Lower leg skin (tissue), 4 donors: ENCODE measurements around the gene RAB3C. TPM values are rescaled to one million over a fixed set of nuclear protein-coding genes. Genes with fewer than 3 reads are reported as not detected.

Experiments used
- DNase-seq, 2 donors: peaks; one replicate each; pipeline ENCODE4 v3.0.0-alpha.2; 2019; ENCODE audit warnings: low spot score in 2 of 2
- H3K4me3 ChIP-seq: fragments of 200-600 bp; sonication (generic); 2 replicates; pipeline ENCODE4 v1.5.1; 2017; ENCODE audit warnings: mild to moderate bottlenecking, low read depth; ENCODE audit not compliant: poor library complexity, severe bottlenecking
- POLR2A ChIP-seq, 2 donors: fragments of 450-650 bp; IDR thresholded peaks; one replicate each; pipeline ENCODE4 v1.6.1; 2016 to 2017; ENCODE audit warnings: antibody characterized with exemption in 2 of 2, mild to moderate bottlenecking in 1 of 2, moderate library complexity in 1 of 2
- WGBS, 2 donors: methylation state at CpG; one replicate each; pipeline ENCODE4 v1.1.5; 2018; 5-methylcytosine and 5-hydroxymethylcytosine counted together
- intact Hi-C: fragments of 100-400 bp; cut with DNase I; formaldehyde crosslinking; loops from one replicate; pipeline ENCODE4 v1.15.0; 2023; ENCODE audit warnings: low total_unique reads
- total RNA-seq, 4 donors: library from RNA; depleted of rRNA; stranded (reverse); fragments of >200 nt; gene quantifications; one replicate each; pipeline ENCODE4 v1.1.0, GENCODE V29; 2016
- TF ChIP-seq, protein P1 (sequence below), 3 donors: fragments of 450-650 bp; IDR thresholded peaks; one replicate each; pipeline ENCODE4 v1.5.1; 2016; ENCODE audit warnings: antibody characterized with exemption in 3 of 3, mild to moderate bottlenecking in 3 of 3, moderate library complexity in 2 of 3

Gene RAB3C
- total RNA-seq, 4 donors from 2014 or later, result 0.04 to 1.2 (median 0.14) TPM

DNA sequence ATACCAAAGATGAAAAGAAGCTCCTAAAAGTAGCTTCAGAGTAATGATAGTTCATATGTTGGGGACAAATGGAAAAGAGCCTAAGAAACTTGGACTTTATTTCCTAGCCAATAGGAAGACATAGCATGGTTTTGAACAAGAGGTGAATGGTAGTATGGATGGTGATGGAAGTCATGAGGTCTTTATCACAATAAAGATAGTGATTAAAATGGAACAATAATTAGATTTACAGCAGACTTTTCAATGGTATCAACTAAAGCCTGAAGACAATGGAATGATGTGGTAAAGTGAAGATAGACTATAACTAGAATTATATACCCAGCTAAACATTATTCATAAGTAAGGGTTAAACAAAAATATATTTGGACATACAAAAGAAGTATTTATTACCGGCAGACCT is 131.2 kb downstream of the RAB3C start:
- 73 to 76% methylated on average over 1 of the region's 1 CpG for WGBS, 2 donors
- no peak overlapping the region for H3K4me3 ChIP-seq
- intact Hi-C loops, result no loop called here
- DNase-seq, result no peak
- no peak for TF ChIP-seq POLR2A (IDR thresholded peaks at IDR 0.05)
- TF ChIP-seq, protein P1, sequence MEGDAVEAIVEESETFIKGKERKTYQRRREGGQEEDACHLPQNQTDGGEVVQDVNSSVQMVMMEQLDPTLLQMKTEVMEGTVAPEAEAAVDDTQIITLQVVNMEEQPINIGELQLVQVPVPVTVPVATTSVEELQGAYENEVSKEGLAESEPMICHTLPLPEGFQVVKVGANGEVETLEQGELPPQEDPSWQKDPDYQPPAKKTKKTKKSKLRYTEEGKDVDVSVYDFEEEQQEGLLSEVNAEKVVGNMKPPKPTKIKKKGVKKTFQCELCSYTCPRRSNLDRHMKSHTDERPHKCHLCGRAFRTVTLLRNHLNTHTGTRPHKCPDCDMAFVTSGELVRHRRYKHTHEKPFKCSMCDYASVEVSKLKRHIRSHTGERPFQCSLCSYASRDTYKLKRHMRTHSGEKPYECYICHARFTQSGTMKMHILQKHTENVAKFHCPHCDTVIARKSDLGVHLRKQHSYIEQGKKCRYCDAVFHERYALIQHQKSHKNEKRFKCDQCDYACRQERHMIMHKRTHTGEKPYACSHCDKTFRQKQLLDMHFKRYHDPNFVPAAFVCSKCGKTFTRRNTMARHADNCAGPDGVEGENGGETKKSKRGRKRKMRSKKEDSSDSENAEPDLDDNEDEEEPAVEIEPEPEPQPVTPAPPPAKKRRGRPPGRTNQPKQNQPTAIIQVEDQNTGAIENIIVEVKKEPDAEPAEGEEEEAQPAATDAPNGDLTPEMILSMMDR (IDR thresholded peaks at IDR 0.05), result no peak

DNA sequence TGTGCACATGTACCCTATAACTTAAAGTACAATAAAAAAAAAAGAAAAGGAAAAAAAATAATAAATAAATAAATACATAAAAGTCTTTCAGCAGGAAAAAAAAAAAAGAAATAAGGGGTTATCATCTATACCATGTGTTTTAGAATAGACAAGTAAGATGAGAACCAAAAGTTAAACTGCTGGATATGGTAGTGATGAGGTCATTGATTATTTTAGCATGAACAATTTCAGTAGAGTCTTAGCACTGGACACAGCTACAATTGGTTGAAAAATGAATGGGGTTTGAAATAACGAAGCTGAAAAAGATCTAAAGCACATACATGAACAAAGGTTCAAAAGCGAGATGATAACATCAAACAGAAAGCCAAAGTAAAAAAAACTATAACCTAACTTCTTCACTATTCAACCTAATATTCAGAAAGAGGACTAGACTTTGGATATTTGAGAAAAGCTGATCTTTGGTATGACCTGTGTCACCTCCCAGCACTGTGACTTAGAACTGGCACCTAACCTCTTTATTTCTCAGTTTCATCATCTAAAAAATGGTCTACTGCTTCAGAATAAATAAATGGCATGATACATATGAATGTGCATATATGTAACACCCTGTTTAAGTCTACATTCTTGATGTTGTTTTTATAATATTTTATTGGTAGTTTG is 133.3 kb downstream of the RAB3C start:
- DNase-seq, result no peak
- no peak overlapping the region for H3K4me3 ChIP-seq
- 74 to 83% methylated on average over 2 of the region's 2 CpGs for WGBS, 2 donors
- no peak for TF ChIP-seq POLR2A (IDR thresholded peaks at IDR 0.05)
- TF ChIP-seq, protein P1 (IDR thresholded peaks at IDR 0.05), result no peak
- intact Hi-C loops, result no loop called here

DNA sequence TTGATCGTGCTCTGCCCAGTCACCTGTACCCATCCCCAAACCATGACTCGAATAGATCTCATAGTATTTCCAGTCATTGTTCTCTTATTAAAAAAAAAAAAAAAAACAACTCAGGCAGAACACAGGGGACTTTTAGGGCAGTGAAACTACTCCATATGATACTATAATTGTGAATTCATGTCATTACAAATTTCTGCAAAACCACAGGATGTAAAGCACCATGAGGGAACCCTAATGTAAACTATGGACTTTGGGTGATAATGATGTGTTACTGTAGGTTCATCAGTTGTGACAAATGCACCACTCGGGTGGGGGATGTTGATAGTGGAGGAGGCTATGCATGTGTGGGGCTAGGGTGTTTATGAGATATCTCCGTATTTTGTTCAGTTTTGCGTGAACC is 133.8 kb downstream of the RAB3C start:
- WGBS, 2 donors, result 91 to 94% methylated on average over 5 of the region's 5 CpGs
- intact Hi-C loops, result no loop called here
- DNase-seq, result no peak

DNA sequence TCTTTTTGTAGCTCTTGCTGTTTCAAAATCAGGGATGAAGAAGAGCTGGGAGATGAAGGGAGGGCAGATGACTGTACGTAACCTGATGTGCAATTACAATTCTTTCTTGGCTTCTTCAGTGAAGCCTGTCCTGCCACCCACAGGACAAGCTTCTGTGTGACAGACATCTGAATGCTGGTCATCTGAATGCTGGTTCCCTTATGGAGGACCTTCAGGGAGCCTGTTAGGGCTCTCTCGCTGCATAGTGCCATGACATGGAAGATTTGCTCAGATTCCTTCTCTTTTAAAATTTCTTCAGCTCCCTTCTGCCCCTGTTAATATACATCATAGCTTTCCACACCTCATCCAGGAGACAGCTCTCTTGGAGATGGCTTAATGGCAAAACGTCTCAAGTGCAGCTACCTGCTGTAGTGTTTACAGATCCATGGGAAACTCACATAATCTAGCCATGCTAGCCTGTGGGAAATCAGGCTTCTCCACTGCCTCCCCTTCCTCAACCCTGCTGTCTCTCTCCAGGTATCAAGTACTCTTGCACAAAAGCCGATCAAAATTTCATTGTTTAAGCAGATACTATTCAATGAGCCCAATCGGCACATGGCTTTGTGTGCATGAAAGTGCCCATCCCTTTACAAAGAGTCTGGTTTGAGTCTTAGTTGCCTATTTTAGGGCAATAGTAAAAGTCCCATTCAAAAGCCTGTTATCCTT is 134.6 kb downstream of the RAB3C start:
- 64% methylated on average over 5 of the region's 5 CpGs for WGBS, 2 donors
- intact Hi-C loops, result no loop called here
- no peak overlapping the region for H3K4me3 ChIP-seq
- TF ChIP-seq, protein P1 (IDR thresholded peaks at IDR 0.05), result no peak
- no peak for DNase-seq

More for the DNA sequence above, 133.8 kb downstream of the RAB3C start:
- no peak for TF ChIP-seq POLR2A (IDR thresholded peaks at IDR 0.05)
- TF ChIP-seq, protein P1 (IDR thresholded peaks at IDR 0.05), result no peak
- H3K4me3 ChIP-seq, result no peak overlapping the region

DNA sequence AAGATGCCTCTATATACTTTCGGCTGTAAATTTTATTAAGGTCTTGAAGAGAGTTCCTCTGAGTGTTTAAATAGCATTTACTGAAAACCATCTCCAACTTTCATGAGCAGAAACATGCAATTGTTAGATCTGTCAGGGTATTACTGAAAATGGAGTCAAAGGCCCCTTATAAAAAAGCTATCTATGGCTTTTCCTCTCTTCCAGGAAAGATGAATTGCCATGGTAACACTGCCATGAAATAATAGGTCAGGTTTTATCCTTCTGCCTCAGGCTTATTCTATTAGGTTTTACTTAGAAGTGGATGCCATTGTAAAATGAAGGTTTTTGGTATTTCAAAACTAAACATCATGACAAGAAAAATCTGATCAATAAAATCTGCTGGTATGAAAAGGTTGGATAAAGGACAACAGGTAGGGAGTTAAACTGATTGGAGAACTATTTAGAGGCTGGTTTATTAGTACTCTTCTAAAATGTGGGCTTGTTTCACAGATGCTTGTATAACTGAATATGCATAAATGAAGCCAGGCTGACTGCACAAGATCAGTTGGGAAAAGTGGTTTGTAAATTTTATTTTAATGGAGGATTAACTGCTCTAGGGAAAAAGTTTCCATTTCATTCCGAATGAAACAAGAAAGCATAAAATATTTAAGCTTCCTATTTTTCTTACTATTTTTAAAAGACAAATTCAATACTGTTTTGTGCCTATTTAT is 135.5 kb downstream of the RAB3C start:
- H3K4me3 ChIP-seq, result no peak overlapping the region
- TF ChIP-seq, protein P1 (IDR thresholded peaks at IDR 0.05), result no peak
- no peak for TF ChIP-seq POLR2A (IDR thresholded peaks at IDR 0.05)
- intact Hi-C loops, result no loop called here
- no peak for DNase-seq
- 72 to 86% methylated on average over 2 of the region's 2 CpGs for WGBS, 2 donors
